SK-N-SH (cell line): ENCODE data around the gene DERA. TPM values are rescaled to one million over a fixed set of nuclear protein-coding genes. Genes with fewer than 3 reads are reported as not detected.

Experiments
- CTCF ChIA-PET: fragments of 300-600, 350-600 bp; formaldehyde crosslinking; extraction: SDS; loops from one replicate; lab custom pipeline; 2021; lab: Yijun Ruan, JAX
- POLR2A ChIA-PET: fragments of 350-600 bp; sonication (Branson Sonifier 250); formaldehyde crosslinking; extraction: SDS; loops from one replicate; lab custom pipeline; 2020; ENCODE audit warnings: antibody characterized with exemption, inconsistent platforms; lab: Yijun Ruan, JAX
- DNase-seq: peaks from one replicate; pipeline ENCODE4 v3.0.0; 2012
- H2AFZ ChIP-seq: fragments of 200-600 bp; sonication (generic); 2 replicates; pipeline ENCODE4 v1.8.1; 2016; ENCODE audit warnings: antibody characterized with exemption, mild to moderate bottlenecking, low read depth
- H3F3A ChIP-seq: fragments of 200-600 bp; sonication (generic); replicated peaks from 2 replicates; pipeline ENCODE3; 2016; ENCODE audit warnings: antibody characterized with exemption, mild to moderate bottlenecking; ENCODE audit not compliant: insufficient read depth
- H3K27ac ChIP-seq, 2 experiments: fragments of 200-500 bp in 1 of 2; fragments of 200-600 bp in 1 of 2; sonication (Bioruptor generic) in 1 of 2; sonication (generic), shearing (Covaris generic) in 1 of 2; 2 replicates each; pipeline versions ENCODE4 v1.5.1 to v1.6.1; 2014 to 2016; ENCODE audit warnings: low read depth in 2 of 2, inconsistent platforms in 1 of 2, low read length in 1 of 2, mild to moderate bottlenecking in 1 of 2, mixed read lengths in 1 of 2
- H3K27me3 ChIP-seq: fragments of 200-600 bp; sonication (generic), shearing (Covaris generic); 2 replicates; pipeline ENCODE4 v1.6.1; 2016; ENCODE audit warnings: mixed run types; ENCODE audit not compliant: insufficient read depth
- H3K36me3 ChIP-seq, 2 experiments: fragments of 200-500 bp in 1 of 2; fragments of 200-600 bp in 1 of 2; sonication (Bioruptor generic) in 1 of 2; sonication (generic) in 1 of 2; replicated peaks in 1 of 2; 2 replicates each; pipeline versions ENCODE3 to v1.5.1; 2014 to 2016; ENCODE audit warnings: low read length in 1 of 2, mild to moderate bottlenecking in 1 of 2; ENCODE audit not compliant: insufficient read depth in 2 of 2, control insufficient read depth in 1 of 2
- H3K4me1 ChIP-seq, 2 experiments: fragments of 200-500 bp in 1 of 2; fragments of 200-600 bp in 1 of 2; sonication (Bioruptor generic) in 1 of 2; sonication (generic), shearing (Covaris generic) in 1 of 2; 2 replicates each; pipeline versions ENCODE4 v1.5.1 to v1.6.1; 2014 to 2016; ENCODE audit warnings: low read depth in 1 of 2, low read length in 1 of 2, mixed run types in 1 of 2; ENCODE audit not compliant: insufficient read depth in 2 of 2, control insufficient read depth in 1 of 2
- H3K4me2 ChIP-seq: fragments of 200-600 bp; sonication (generic), shearing (Covaris generic); 2 replicates; pipeline ENCODE4 v1.6.1; 2017; ENCODE audit warnings: mixed run types
- H3K4me3 ChIP-seq, 2 experiments: fragments of 200-500 bp in 1 of 2; fragments of 200-600 bp in 1 of 2; sonication (Bioruptor generic) in 1 of 2; sonication (generic), shearing (Covaris generic) in 1 of 2; 2 replicates each; pipeline versions ENCODE4 v1.5.1 to v1.8.1; 2014 to 2016; ENCODE audit warnings: low read depth in 2 of 2, inconsistent platforms in 1 of 2, low read length in 1 of 2, mild to moderate bottlenecking in 1 of 2, mixed read lengths in 1 of 2, moderate library complexity in 1 of 2
- H3K79me2 ChIP-seq: fragments of 200-600 bp; sonication (generic); 2 replicates; pipeline ENCODE4 v1.8.1; 2017; ENCODE audit warnings: mild to moderate bottlenecking; ENCODE audit not compliant: insufficient read depth
- H3K9ac ChIP-seq: fragments of 200-600 bp; sonication (generic); 2 replicates; pipeline ENCODE4 v1.6.1; 2017; ENCODE audit warnings: mixed run types
- H3K9me2 ChIP-seq: fragments of 200-600 bp; sonication (generic); 2 replicates; pipeline ENCODE4 v1.6.1; 2017; ENCODE audit warnings: mixed run types
- H3K9me3 ChIP-seq: fragments of 200-600 bp; sonication (generic); 2 replicates; pipeline ENCODE4 v1.6.1; 2017; ENCODE audit warnings: mixed run types, mild to moderate bottlenecking, moderate library complexity
- H4K20me1 ChIP-seq: fragments of 200-600 bp; sonication (generic); 2 replicates; pipeline ENCODE4 v1.6.1; 2017; ENCODE audit warnings: mild to moderate bottlenecking, mixed run types; ENCODE audit not compliant: insufficient read depth
- CHD2 ChIP-seq: fragments of 150-350 bp; IDR thresholded peaks from 2 replicates; pipeline ENCODE4 v1.6.1; 2018; ENCODE audit warnings: low read length; ENCODE audit not compliant: partially characterized antibody
- ELF1 ChIP-seq: IDR thresholded peaks from 2 replicates; pipeline ENCODE4 v1.4.0; 2012
- EP300 ChIP-seq, 2 experiments: IDR thresholded peaks; 2 replicates each; pipeline versions ENCODE4 v1.4.0 to v1.6.1; 2012; ENCODE audit warnings: borderline replicate concordance in 1 of 2, low read depth in 1 of 2, low read length in 1 of 2
- FOSL2 ChIP-seq: IDR thresholded peaks from 2 replicates; pipeline ENCODE4 v1.4.0; 2012; ENCODE audit warnings: low read depth, mild to moderate bottlenecking, moderate library complexity, borderline replicate concordance
- FOXM1 ChIP-seq: IDR thresholded peaks from 2 replicates; pipeline ENCODE4 v1.4.0; 2012; ENCODE audit warnings: low read depth, mild to moderate bottlenecking
- GATA2 ChIP-seq: sonication (generic); formaldehyde crosslinking; IDR thresholded peaks from 2 replicates; pipeline ENCODE4 v1.5.0; 2020; ENCODE audit warnings: mild to moderate bottlenecking, missing genetic modification reagents
- JUND ChIP-seq: IDR thresholded peaks from 2 replicates; pipeline ENCODE4 v1.4.0; 2012
- PBX3 ChIP-seq: IDR thresholded peaks from 2 replicates; pipeline ENCODE4; 2012
- POLR2AphosphoS5 ChIP-seq: IDR thresholded peaks from 2 replicates; pipeline ENCODE4 v1.6.1; 2012; ENCODE audit warnings: low read depth, low read length
- RAD21 ChIP-seq: IDR thresholded peaks from 2 replicates; pipeline ENCODE4 v1.6.1; 2012; ENCODE audit warnings: mild to moderate bottlenecking, low read length
- RFX5 ChIP-seq: IDR thresholded peaks from 2 replicates; pipeline ENCODE4 v1.6.1; 2012; ENCODE audit warnings: mild to moderate bottlenecking, improper control_type of control experiment, low read length
- SMC3 ChIP-seq: IDR thresholded peaks from 2 replicates; pipeline ENCODE4 v1.6.1; 2012; ENCODE audit warnings: low read depth, low read length, improper control_type of control experiment
- TAF1 ChIP-seq: IDR thresholded peaks from 2 replicates; pipeline ENCODE4 v1.6.1; 2012; ENCODE audit warnings: low read depth, mild to moderate bottlenecking, low read length, moderate library complexity, borderline replicate concordance
- TCF12 ChIP-seq: IDR thresholded peaks from 2 replicates; pipeline ENCODE4 v1.4.0; 2012
- TEAD4 ChIP-seq: IDR thresholded peaks from 2 replicates; pipeline ENCODE4 v1.4.0; 2012; ENCODE audit warnings: mild to moderate bottlenecking, borderline replicate concordance; ENCODE audit not compliant: insufficient read depth
- WGBS: methylation state at CpG from one replicate; pipeline ENCODE4 v1.1.6; 2017; ENCODE audit warnings: low lambda C conversion rate; 5-methylcytosine and 5-hydroxymethylcytosine counted together
- polyA plus RNA-seq, 3 experiments: library from polyadenylated mRNA; depleted of rRNA; stranded (reverse); fragments of >200 nt; gene quantifications; 2 replicates each; pipeline ENCODE4 v1.2.3, GENCODE V29; 2012
- TF ChIP-seq, protein P1 (sequence below): IDR thresholded peaks from 2 replicates; pipeline ENCODE4 v1.4.0; 2012; ENCODE audit warnings: low read depth, borderline replicate concordance

Gene DERA
- polyA plus RNA-seq, 1 of the 3 experiments (the other 2 are of a cell fraction) = 16.6 TPM

DNA sequence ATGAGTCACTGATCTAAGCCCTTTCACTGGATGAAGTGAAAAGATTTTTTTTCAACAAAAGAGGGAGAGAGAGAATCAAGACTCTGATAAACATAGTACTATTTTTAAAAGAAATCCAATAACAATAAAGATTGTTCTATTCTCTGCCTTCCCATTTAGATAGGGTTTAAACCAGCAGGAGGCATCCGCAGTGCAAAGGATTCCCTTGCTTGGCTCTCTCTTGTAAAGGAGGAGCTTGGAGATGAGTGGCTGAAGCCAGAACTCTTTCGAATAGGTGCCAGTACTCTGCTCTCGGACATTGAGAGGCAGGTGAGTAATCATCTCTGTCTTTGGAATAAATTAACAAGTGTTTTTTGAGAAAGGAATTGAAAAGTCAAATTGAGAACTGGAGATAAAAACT lies 124.9 kb downstream of the DERA start (continued):
- TF ChIP-seq, protein P1, sequence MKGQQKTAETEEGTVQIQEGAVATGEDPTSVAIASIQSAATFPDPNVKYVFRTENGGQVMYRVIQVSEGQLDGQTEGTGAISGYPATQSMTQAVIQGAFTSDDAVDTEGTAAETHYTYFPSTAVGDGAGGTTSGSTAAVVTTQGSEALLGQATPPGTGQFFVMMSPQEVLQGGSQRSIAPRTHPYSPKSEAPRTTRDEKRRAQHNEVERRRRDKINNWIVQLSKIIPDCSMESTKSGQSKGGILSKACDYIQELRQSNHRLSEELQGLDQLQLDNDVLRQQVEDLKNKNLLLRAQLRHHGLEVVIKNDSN = no peak
- TF ChIP-seq PBX3 = no peak

GRCh38 chr12:16037533-16037932 lies 126.4 kb downstream of the DERA start:
- Histone ChIP-seq H3K9me2 (no peaks in the 10 kb centered on the region), H3K4me3 (no peak overlapping the region), H3K4me2 (no peak overlapping the region), H3K4me1 (no peaks in the 10 kb centered on the region), H3F3A (no peaks in the 10 kb centered on the region), H3K79me2 (no peaks in the 10 kb centered on the region), H3K36me3 (peaks cover 5 to 8% of the 10 kb centered on the region in 2 experiments), H3K27ac (no peak overlapping the region), H3K9ac (no peak overlapping the region), H4K20me1 (no peaks in the 10 kb centered on the region), H2AFZ (no peak overlapping the region), H3K9me3 (no peaks in the 10 kb centered on the region), H3K27me3 (no peaks in the 10 kb centered on the region)
- DNase-seq = no peak
- WGBS = 94% methylated on average over 5 of the region's 6 CpGs
- POLR2A ChIA-PET = no interaction called here
- TF ChIP-seq JUND (no peak), TCF12 (no peak), TEAD4 (no peak), EP300 (IDR thresholded peaks at IDR 0.05; ENCODE audit: borderline replicate concordance in 1 of 2, low read depth in 1 of 2, low read length in 1 of 2) (no peak), FOSL2 (no peak), SMC3 (no peak), ELF1 (no peak), GATA2 (CRISPR knock-in tag) (no peak), RFX5 (no peak), TAF1 (no peak), RAD21 (no peak), POLR2AphosphoS5 (no peak), FOXM1 (no peak)
- CTCF ChIA-PET = no interaction called here

GRCh38 chr12:16043480-16043879 lies 132.3 kb downstream of the DERA start:
- no peak for DNase-seq
- WGBS = 80% methylated on average over 1 of the region's 1 CpG
- Histone ChIP-seq H2AFZ (no peak overlapping the region), H3F3A (no peaks in the 10 kb centered on the region), H3K36me3 (no peaks in the 10 kb centered on the region), H3K9ac (no peak overlapping the region), H3K27me3 (no peaks in the 10 kb centered on the region), H3K4me1 (no peaks in the 10 kb centered on the region), H3K4me3 (no peak overlapping the region), H3K9me3 (0 out of 2 replicates have a peak, but pooled peaks cover 7% of the 10 kb centered on the region), H3K27ac (no peak overlapping the region), H3K4me2 (no peak overlapping the region), H4K20me1 (no peaks in the 10 kb centered on the region), H3K9me2 (no peaks in the 10 kb centered on the region), H3K79me2 (no peaks in the 10 kb centered on the region)
- CTCF ChIA-PET = interaction anchor here (1.6 kb wide), 1 partner anchor 17 kb away, joined by 5 read pairs; no protein-coding TSS in a partner anchor
- POLR2A ChIA-PET = no interaction called here
- TF ChIP-seq CHD2 (no peak), PBX3 (no peak), SMC3 (no peak)
